MCF 10A (cell line): ENCODE results near the gene EVI2B. TPM values are rescaled to one million over a fixed set of nuclear protein-coding genes. Genes with fewer than 3 reads are reported as not detected.

Experiments used
- BruUV-seq: library from RNA; stranded (reverse); fragments of 400-500 nt; replicated peaks from 2 replicates; lab custom pipeline; 2021; lab: Mats Ljungman, UMichigan
- CTCF ChIA-PET: fragments of 300-600 bp; sonication (Branson Sonifier 250); formaldehyde crosslinking; extraction: SDS; loops from one replicate; lab custom pipeline; 2021; ENCODE audit warnings: antibody characterized with exemption, inconsistent platforms; lab: Yijun Ruan, JAX
- POLR2A ChIA-PET: fragments of 300-600, 350-650 bp; sonication (Branson Sonifier 250); formaldehyde crosslinking; extraction: SDS; loops from one replicate; lab custom pipeline; 2020; ENCODE audit warnings: antibody characterized with exemption, inconsistent platforms; lab: Yijun Ruan, JAX
- DNase-seq: peaks from one replicate; pipeline ENCODE4 v3.0.0-alpha.2; 2018; ENCODE audit not compliant: unreplicated experiment
- H3K27ac Mint-ChIP-seq: one replicate; pipeline ENCODE4 v1.8.0; 2022; ENCODE audit warnings: mild to moderate bottlenecking, low read depth, mixed read lengths; ENCODE audit not compliant: unreplicated experiment
- H3K27me3 Mint-ChIP-seq: one replicate; pipeline ENCODE4 v1.8.0; 2022; ENCODE audit warnings: mixed read lengths; ENCODE audit not compliant: insufficient read depth, unreplicated experiment
- H3K36me3 Mint-ChIP-seq: one replicate; pipeline ENCODE4 v1.8.0; 2022; ENCODE audit warnings: mild to moderate bottlenecking, moderate library complexity, mixed read lengths; ENCODE audit not compliant: insufficient read depth, unreplicated experiment
- H3K4me1 Mint-ChIP-seq: one replicate; pipeline ENCODE4 v1.8.0; 2022; ENCODE audit warnings: mixed read lengths; ENCODE audit not compliant: insufficient read depth, unreplicated experiment
- H3K4me3 Mint-ChIP-seq: one replicate; pipeline ENCODE4 v1.8.0; 2022; ENCODE audit warnings: mild to moderate bottlenecking, moderate library complexity, mixed read lengths; ENCODE audit not compliant: unreplicated experiment
- H3K9me3 Mint-ChIP-seq: one replicate; pipeline ENCODE4 v1.8.0; 2022; ENCODE audit warnings: mixed read lengths; ENCODE audit not compliant: unreplicated experiment
- CTCF ChIP-seq: fragments of 200-600 bp; IDR thresholded peaks from one replicate; pipeline ENCODE4 v1.8.0; 2022; ENCODE audit warnings: antibody characterized with exemption, mild to moderate bottlenecking; ENCODE audit not compliant: unreplicated experiment
- intact Hi-C: fragments of 100-400 bp; cut with micrococcal nuclease; formaldehyde crosslinking; loops from 2 replicates; pipeline ENCODE4 v1.14.1; 2022
- total RNA-seq: library from RNA; stranded (reverse); gene quantifications from 2 replicates; pipeline ENCODE4 v1.2.3, GENCODE V29; 2022

Gene EVI2B
- total RNA-seq, 1 experiment from 2014 or later: 3.6 TPM

- no peaks in the 10 kb centered on the region for H3K27me3 Mint-ChIP-seq
- no TSS peak for BruUV-seq
- H3K27ac Mint-ChIP-seq: peak overlapping the region; percentile 90
- no peaks in the 10 kb centered on the region for H3K9me3 Mint-ChIP-seq
- H3K36me3 Mint-ChIP-seq: peaks cover 21% of the 10 kb centered on the region
- intact Hi-C loops: no loop called here
- ChIA-PET POLR2A (interaction anchor here (0.7 to 1.3 kb wide), 3 partner anchors 18 to 52 kb away, joined by 3 to 6 read pairs (median 5); no protein-coding TSS in a partner anchor), CTCF (no interaction called here)
- no peak for TF ChIP-seq CTCF
- H3K4me1 Mint-ChIP-seq: peaks cover 30% of the 10 kb centered on the region
- H3K4me3 Mint-ChIP-seq: peak overlapping the region; percentile 54
- DNase-seq: no peak
Measured at GRCh38 chr17:31321966-31322365, 8.1 kb upstream of the EVI2B start.

- intact Hi-C loops: no loop called here
- ChIA-PET CTCF (no interaction called here), POLR2A (interaction anchor here (0.9 to 1.3 kb wide), 2 partner anchors 19 to 52 kb away, joined by 5 to 6 read pairs; no protein-coding TSS in a partner anchor)
- no peak for TF ChIP-seq CTCF
- no peaks in the 10 kb centered on the region for H3K9me3 Mint-ChIP-seq
- DNase-seq: peak; percentile 80
- H3K27me3 Mint-ChIP-seq: no peaks in the 10 kb centered on the region
- no TSS peak for BruUV-seq
- H3K4me3 Mint-ChIP-seq: peak within 1 kb of the TSS; percentile 54
- H3K4me1 Mint-ChIP-seq: peaks cover 27% of the 10 kb centered on the region
- H3K36me3 Mint-ChIP-seq: peaks cover 21% of the 10 kb centered on the region
- H3K27ac Mint-ChIP-seq: peak within 1 kb of the TSS; percentile 90
Measured at GRCh38 chr17:31321481-31321880, 7.6 kb upstream of the EVI2B start, which contains the start of gene EVI2A. Gene EVI2A (minus strand): TSS chr17:31321622. CDS start chr17:31319013, 2,609 bp downstream.

GRCh38 chr17:31320791-31321190 lies 6.9 kb upstream of the EVI2B start:
- H3K4me3 Mint-ChIP-seq: peak overlapping the region; percentile 54
- peaks cover 14% of the 10 kb centered on the region for H3K36me3 Mint-ChIP-seq
- intact Hi-C loops: no loop called here
- peak overlapping the region; percentile 90 for H3K27ac Mint-ChIP-seq
- no peaks in the 10 kb centered on the region for H3K27me3 Mint-ChIP-seq
- no peaks in the 10 kb centered on the region for H3K9me3 Mint-ChIP-seq
- peak; percentile 36 for DNase-seq
- H3K4me1 Mint-ChIP-seq: peaks cover 25% of the 10 kb centered on the region
- no peak for TF ChIP-seq CTCF
- BruUV-seq: no TSS peak
- CTCF ChIA-PET: no interaction called here
- POLR2A ChIA-PET: interaction anchor here (1.2 to 5.5 kb wide), 6 partner anchors 8 to 349 kb away, joined by 3 to 45 read pairs (median 16); no protein-coding TSS in a partner anchor

- ChIA-PET POLR2A (interaction anchor here (0.6 to 5.5 kb wide), 11 partner anchors 8 to 689 kb away, joined by 3 to 45 read pairs (median 5); partner anchors contain the start of gene RNF135), CTCF (interaction anchor here (0.6 kb wide), 1 partner anchor 1110 kb away, joined by 3 read pairs; no protein-coding TSS in a partner anchor)
- intact Hi-C loops: no loop called here
- DNase-seq: no peak
- Mint-ChIP-seq H3K27me3 (no peaks in the 10 kb centered on the region), H3K4me1 (peaks cover 25% of the 10 kb centered on the region), H3K4me3 (peak overlapping the region; percentile 54), H3K36me3 (peaks cover 13% of the 10 kb centered on the region), H3K9me3 (no peaks in the 10 kb centered on the region), H3K27ac (peak overlapping the region; percentile 90)
- no peak for TF ChIP-seq CTCF
- BruUV-seq: no TSS peak
Measured at GRCh38 chr17:31320241-31320640, 6.4 kb upstream of the EVI2B start.
